GM19397 (cell line): ENCODE measurements around the gene CALHM3.

Experiments
- ATAC-seq: cut with Tn5 transposase; IDR thresholded peaks from one replicate; pipeline ENCODE4 v1.9.1; 2021; ENCODE audit warnings: mild to moderate bottlenecking, moderate library complexity; ENCODE audit not compliant: unreplicated experiment

The CALHM3 gene

GRCh38 chr10:103451091-103451813, 27.8 kb downstream of the CALHM3 start:
- no peak for ATAC-seq

GRCh38 chr10:103450201-103450695, 28.8 kb downstream of the CALHM3 start:
- ATAC-seq = no peak

GRCh38 chr10:103449208-103450144, 29.6 kb downstream of the CALHM3 start:
- ATAC-seq = no peak

- ATAC-seq = no peak
Measured at GRCh38 chr10:103448746-103449145, 30.3 kb downstream of the CALHM3 start.

- ATAC-seq = no peak
Measured at GRCh38 chr10:103447187-103447586, 31.9 kb downstream of the CALHM3 start.

GRCh38 chr10:103445767-103446567, 33.1 kb downstream of the CALHM3 start:
- no peak for ATAC-seq

- ATAC-seq = no peak
Measured at GRCh38 chr10:103445366-103445765, 33.7 kb downstream of the CALHM3 start.

GRCh38 chr10:103444478-103444877, 34.6 kb downstream of the CALHM3 start:
- no peak for ATAC-seq

- no peak for ATAC-seq
Measured at GRCh38 chr10:103443475-103444185, 35.4 kb downstream of the CALHM3 start.

GRCh38 chr10:103442031-103442461, 37.0 kb downstream of the CALHM3 start:
- no peak for ATAC-seq

- no peak for ATAC-seq
Measured at GRCh38 chr10:103441611-103442010, 37.4 kb downstream of the CALHM3 start.

GRCh38 chr10:103441206-103441605, 37.8 kb downstream of the CALHM3 start:
- ATAC-seq = no peak

- ATAC-seq = no peak
Measured at GRCh38 chr10:103440416-103440815, 38.6 kb downstream of the CALHM3 start.

- no peak for ATAC-seq
Measured at GRCh38 chr10:103439776-103440175, 39.3 kb downstream of the CALHM3 start.

GRCh38 chr10:103433858-103434257, 45.2 kb downstream of the CALHM3 start:
- no peak for ATAC-seq

- ATAC-seq = no peak
Measured at GRCh38 chr10:103431902-103432301, 47.1 kb downstream of the CALHM3 start.

- no peak for ATAC-seq
Measured at GRCh38 chr10:103429647-103430046, 49.4 kb downstream of the CALHM3 start.

GRCh38 chr10:103428989-103429643, 49.9 kb downstream of the CALHM3 start:
- no peak for ATAC-seq

- no peak for ATAC-seq
Measured at GRCh38 chr10:103427866-103428265, 51.2 kb downstream of the CALHM3 start.

- ATAC-seq = no peak
Measured at GRCh38 chr10:103423748-103424147, 55.3 kb downstream of the CALHM3 start.
